GM12878 (cell line): ENCODE measurements around the gene ZBTB48. TPM values are rescaled to one million over a fixed set of nuclear protein-coding genes. Genes with fewer than 3 reads are reported as not detected.

Source experiments
- ATAC-seq: fragments of 200-7000 bp; cut with Tn5 transposase; 3 replicates; pipeline ENCODE4 v1.9.1; 2020; ENCODE audit warnings: mild to moderate bottlenecking, moderate library complexity
- BruUV-seq: library from RNA; stranded (reverse); fragments of 400-500 nt; replicated peaks from 2 replicates; lab custom pipeline; 2021; lab: Mats Ljungman, UMichigan
- CTCF ChIA-PET: fragments of 300-600 bp; sonication (Branson Sonifier 250); formaldehyde crosslinking; extraction: SDS; loops from one replicate; lab custom pipeline; 2021; ENCODE audit warnings: inconsistent platforms; lab: Yijun Ruan, JAX
- POLR2A ChIA-PET: fragments of 350-600 bp; formaldehyde crosslinking; extraction: SDS; loops from one replicate; lab custom pipeline; 2021; ENCODE audit warnings: inconsistent platforms; lab: Charles Lee
- RAD21 ChIA-PET: fragments of 300-600 bp; sonication (Branson Sonifier 250); formaldehyde crosslinking; loops from one replicate; lab custom pipeline; 2023; ENCODE audit warnings: antibody characterized with exemption; ENCODE audit not compliant: unreplicated experiment; lab: Charles Lee
- SMC1A ChIA-PET: fragments of 300-600 bp; sonication (Branson Sonifier 250); formaldehyde crosslinking; loops from one replicate; lab custom pipeline; 2023; ENCODE audit not compliant: unreplicated experiment, uncharacterized antibody; lab: Charles Lee
- DNase-seq: peaks from one replicate; pipeline ENCODE4 v3.0.0-alpha.2; 2011; ENCODE audit warnings: low read depth, low spot score
- FAIRE-seq: peaks from 3 replicates; lab custom pipeline; 2011; peaks lifted over from hg19 to GRCh38; lab: Jason Lieb, UNC
- H2AFZ ChIP-seq: 2 replicates; pipeline ENCODE4 v1.6.0; 2011; ENCODE audit warnings: low read depth, low read length, control low read depth; ENCODE audit not compliant: control insufficient read depth
- H3K27ac ChIP-seq: 2 replicates; pipeline ENCODE4 v1.5.1; 2011; ENCODE audit warnings: control low read depth; ENCODE audit not compliant: control insufficient read depth, insufficient read depth
- H3K27me3 ChIP-seq, 2 experiments: replicated peaks in 1 of 2; 2 replicates each; pipeline versions ENCODE4 v1.6.0 to v1.6.1; 2011; ENCODE audit warnings: low read length in 1 of 2; ENCODE audit not compliant: control insufficient read depth in 2 of 2, insufficient read depth in 2 of 2
- H3K36me3 ChIP-seq, 2 experiments: 2 replicates each; pipeline ENCODE4 v1.5.1; 2011; ENCODE audit warnings: low read length in 1 of 2; ENCODE audit not compliant: control insufficient read depth in 2 of 2, insufficient read depth in 2 of 2
- H3K4me1 ChIP-seq: 2 replicates; pipeline ENCODE4 v1.6.1; 2011; ENCODE audit warnings: mild to moderate bottlenecking, low read length, moderate library complexity, mixed read lengths; ENCODE audit not compliant: control insufficient read depth, insufficient read depth
- H3K4me2 ChIP-seq: 2 replicates; pipeline ENCODE4 v1.6.0; 2011; ENCODE audit warnings: control low read depth; ENCODE audit not compliant: control insufficient read depth, insufficient read depth
- H3K4me3 ChIP-seq: fragments of 200-600 bp; sonication (generic); 2 replicates; pipeline ENCODE4 v1.5.1; 2016
- H3K79me2 ChIP-seq: 2 replicates; pipeline ENCODE4 v1.6.0; 2011; ENCODE audit warnings: low read length; ENCODE audit not compliant: control insufficient read depth, insufficient read depth
- H3K9ac ChIP-seq: 2 replicates; pipeline ENCODE4 v1.8.0; 2011; ENCODE audit warnings: low read length, control low read depth, mixed read lengths; ENCODE audit not compliant: control insufficient read depth, insufficient read depth
- H3K9me3 ChIP-seq: replicated peaks from 3 replicates; pipeline ENCODE4 v1.5.1; 2011; ENCODE audit warnings: mild to moderate bottlenecking, low read length; ENCODE audit not compliant: control insufficient read depth, insufficient read depth
- H4K20me1 ChIP-seq: 2 replicates; pipeline ENCODE4 v1.6.0; 2011; ENCODE audit not compliant: control insufficient read depth, insufficient read depth
- CREM ChIP-seq: IDR thresholded peaks from 2 replicates; pipeline ENCODE4 v1.6.1; 2014; ENCODE audit warnings: antibody characterized with exemption, low read depth
- HCFC1 ChIP-seq: fragments of 150-350 bp; IDR thresholded peaks from 2 replicates; pipeline ENCODE4 v1.6.1; 2014; ENCODE audit warnings: low read length
- MYC ChIP-seq: IDR thresholded peaks from 2 replicates; pipeline ENCODE4 v1.6.1; 2011; ENCODE audit warnings: mild to moderate bottlenecking, low read length, moderate library complexity, inconsistent platforms; ENCODE audit not compliant: insufficient read depth, insufficient replicate concordance, insufficient read length, severe bottlenecking
- PAX5 ChIP-seq: IDR thresholded peaks from 2 replicates; pipeline ENCODE4 v1.6.1; 2011; ENCODE audit warnings: low read depth, low read length, borderline replicate concordance
- POLR2AphosphoS5 ChIP-seq: IDR thresholded peaks from 2 replicates; pipeline ENCODE4 v1.6.1; 2011; ENCODE audit warnings: mild to moderate bottlenecking, low read length, inconsistent platforms
- SREBF1 ChIP-seq: IDR thresholded peaks from 2 replicates; pipeline ENCODE4 v1.6.1; 2012; ENCODE audit warnings: mild to moderate bottlenecking, low read length
- SREBF2 ChIP-seq: IDR thresholded peaks from 2 replicates; pipeline ENCODE4 v1.6.1; 2012; ENCODE audit warnings: mild to moderate bottlenecking, low read length
- STAT1 ChIP-seq: fragments of 450-650 bp; conservative IDR thresholded peaks from 2 replicates; pipeline ENCODE4 v1.6.1; 2014; ENCODE audit warnings: antibody characterized with exemption, mild to moderate bottlenecking
- TCF12 ChIP-seq: IDR thresholded peaks from 2 replicates; pipeline ENCODE4 v1.6.1; 2011; ENCODE audit warnings: low read depth, mild to moderate bottlenecking, low read length
- ZZZ3 ChIP-seq: IDR thresholded peaks from 2 replicates; pipeline ENCODE4 v1.6.1; 2011; ENCODE audit warnings: low read depth; ENCODE audit not compliant: control insufficient read depth, insufficient read length
- WGBS: methylation state at CpG from one replicate; pipeline ENCODE4 v1.1.6; 2016; ENCODE audit warnings: low lambda C conversion rate; ENCODE audit not compliant: insufficient replicate concordance, insufficient coverage; ENCODE audit errors: missing lambda C conversion rate; 5-methylcytosine and 5-hydroxymethylcytosine counted together
- in situ Hi-C: fragments of 300-500 bp; cut with MboI; formaldehyde crosslinking; loops from 9 replicates; pipeline ENCODE4 v1.14.3; 2018; ENCODE audit warnings: mixed read lengths
- intact Hi-C: fragments of 100-400 bp; cut with micrococcal nuclease; formaldehyde crosslinking; loops from one replicate; pipeline ENCODE4 v1.14.2; 2022; ENCODE audit not compliant: unreplicated experiment
- polyA plus RNA-seq, 11 experiments: library from polyadenylated mRNA; depleted of rRNA in 4 of 11; unstranded in 6 of 11; stranded (reverse) in 5 of 11; fragments of >200 nt; fragmentation: Nextera tagmentation in 4 of 11; fragmentation: Illumina TruSeq in 1 of 11; extraction: Ambion mirVana in 4 of 11; extraction: Trizol in 1 of 11; gene quantifications; 1 replicate in 1 of 11; 2 replicates in 10 of 11; pipeline versions ENCODE4 v1.2.1 to v1.2.3, GENCODE V29; 2011 to 2016; ENCODE audit warnings: inconsistent platforms in 2 of 11, missing spikeins in 2 of 11, low read depth in 1 of 11
- total RNA-seq, 4 experiments: library from RNA; depleted of rRNA in 3 of 4; stranded (reverse); fragments of >200 nt in 3 of 4; fragmentation: Illumina TruSeq in 1 of 4; extraction: Trizol in 1 of 4; gene quantifications; 2 replicates each; pipeline versions ENCODE4 v1.2.1 to v1.2.3, GENCODE V29; 2013 to 2021
- TF ChIP-seq, protein P1 (sequence below): IDR thresholded peaks from 2 replicates; pipeline ENCODE4 v1.6.1; 2012; ENCODE audit warnings: mild to moderate bottlenecking, low read depth, low read length
- TF ChIP-seq, protein P2 (sequence below), 3 experiments: IDR thresholded peaks in 2 of 3; conservative IDR thresholded peaks in 1 of 3; 2 replicates each; pipeline ENCODE4 v1.5.1; 2011; ENCODE audit warnings: low read depth in 3 of 3, low read length in 3 of 3, mild to moderate bottlenecking in 3 of 3, control low read depth in 2 of 3, moderate library complexity in 2 of 3, inconsistent platforms in 1 of 3, mixed read lengths in 1 of 3; ENCODE audit not compliant: control insufficient read depth in 2 of 3, insufficient read depth in 1 of 3; ENCODE audit errors: extremely low read depth in 1 of 3

Gene ZBTB48
- total and polyA plus RNA-seq, 10 of the 15 experiments (the other 5 are each of a cell fraction or from before 2014, with no cell fraction given), result 1.00 to 25.3 (median 16.7) TPM

- TF ChIP-seq, protein P1, sequence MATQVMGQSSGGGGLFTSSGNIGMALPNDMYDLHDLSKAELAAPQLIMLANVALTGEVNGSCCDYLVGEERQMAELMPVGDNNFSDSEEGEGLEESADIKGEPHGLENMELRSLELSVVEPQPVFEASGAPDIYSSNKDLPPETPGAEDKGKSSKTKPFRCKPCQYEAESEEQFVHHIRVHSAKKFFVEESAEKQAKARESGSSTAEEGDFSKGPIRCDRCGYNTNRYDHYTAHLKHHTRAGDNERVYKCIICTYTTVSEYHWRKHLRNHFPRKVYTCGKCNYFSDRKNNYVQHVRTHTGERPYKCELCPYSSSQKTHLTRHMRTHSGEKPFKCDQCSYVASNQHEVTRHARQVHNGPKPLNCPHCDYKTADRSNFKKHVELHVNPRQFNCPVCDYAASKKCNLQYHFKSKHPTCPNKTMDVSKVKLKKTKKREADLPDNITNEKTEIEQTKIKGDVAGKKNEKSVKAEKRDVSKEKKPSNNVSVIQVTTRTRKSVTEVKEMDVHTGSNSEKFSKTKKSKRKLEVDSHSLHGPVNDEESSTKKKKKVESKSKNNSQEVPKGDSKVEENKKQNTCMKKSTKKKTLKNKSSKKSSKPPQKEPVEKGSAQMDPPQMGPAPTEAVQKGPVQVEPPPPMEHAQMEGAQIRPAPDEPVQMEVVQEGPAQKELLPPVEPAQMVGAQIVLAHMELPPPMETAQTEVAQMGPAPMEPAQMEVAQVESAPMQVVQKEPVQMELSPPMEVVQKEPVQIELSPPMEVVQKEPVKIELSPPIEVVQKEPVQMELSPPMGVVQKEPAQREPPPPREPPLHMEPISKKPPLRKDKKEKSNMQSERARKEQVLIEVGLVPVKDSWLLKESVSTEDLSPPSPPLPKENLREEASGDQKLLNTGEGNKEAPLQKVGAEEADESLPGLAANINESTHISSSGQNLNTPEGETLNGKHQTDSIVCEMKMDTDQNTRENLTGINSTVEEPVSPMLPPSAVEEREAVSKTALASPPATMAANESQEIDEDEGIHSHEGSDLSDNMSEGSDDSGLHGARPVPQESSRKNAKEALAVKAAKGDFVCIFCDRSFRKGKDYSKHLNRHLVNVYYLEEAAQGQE, result no peak
These were observed 34.5 kb downstream of the ZBTB48 start (continued) for GRCh38 chr1:6614019-6614928.

GRCh38 chr1:6614929-6615785, 35.4 kb downstream of the ZBTB48 start:
- H3K9ac ChIP-seq, result peak overlapping the region; percentile 65
- ChIA-PET POLR2A (interaction anchor here (0.7 to 1.3 kb wide), 4 partner anchors 9 to 34 kb away, joined by 3 to 5 read pairs (median 4); no protein-coding TSS in a partner anchor), RAD21 (interaction anchor here (0.8 to 1.3 kb wide), 2 partner anchors 9 to 61 kb away, joined by 4 to 6 read pairs; partner anchors contain the start of genes NOL9 and TAS1R1), SMC1A (interaction anchor here (1.2 to 1.3 kb wide), 2 partner anchors 15 to 32 kb away, joined by 4 read pairs; no protein-coding TSS in a partner anchor), CTCF (no interaction called here)
- no peaks in the 10 kb centered on the region for H4K20me1 ChIP-seq
- H2AFZ ChIP-seq, result no peak overlapping the region
- in situ Hi-C loops (no loop called here), intact Hi-C loops (loop anchor here (5.0 to 10.0 kb wide), 2 partner anchors 63 to 170 kb away; partner anchors contain the start of genes CAMTA1 and NOL9)
- FAIRE-seq (no peak), ATAC-seq (no peak), DNase-seq (no peak)
- peaks cover 22% of the 10 kb centered on the region for H3K79me2 ChIP-seq
- H3K4me3 ChIP-seq, result peak overlapping the region; percentile 90
- H3K36me3 ChIP-seq, result peaks cover 6 to 9% of the 10 kb centered on the region in 2 experiments; a peak in 3 of 4 replicates
- BruUV-seq, result no TSS peak
- H3K27me3 ChIP-seq, result no peaks in the 10 kb centered on the region
- no peaks in the 10 kb centered on the region for H3K9me3 ChIP-seq
- H3K4me2 ChIP-seq, result peak overlapping the region; percentile 80
- peak overlapping the region; percentile 61 for H3K27ac ChIP-seq
- H3K4me1 ChIP-seq, result no peaks in the 10 kb centered on the region
- WGBS, result 14% methylated on average over 34 of the region's 82 CpGs
- TF ChIP-seq PAX5, result no peak
- TF ChIP-seq STAT1, result no peak
- TF ChIP-seq MYC, result no peak
- no peak for TF ChIP-seq ZZZ3
- TF ChIP-seq, protein P2, sequence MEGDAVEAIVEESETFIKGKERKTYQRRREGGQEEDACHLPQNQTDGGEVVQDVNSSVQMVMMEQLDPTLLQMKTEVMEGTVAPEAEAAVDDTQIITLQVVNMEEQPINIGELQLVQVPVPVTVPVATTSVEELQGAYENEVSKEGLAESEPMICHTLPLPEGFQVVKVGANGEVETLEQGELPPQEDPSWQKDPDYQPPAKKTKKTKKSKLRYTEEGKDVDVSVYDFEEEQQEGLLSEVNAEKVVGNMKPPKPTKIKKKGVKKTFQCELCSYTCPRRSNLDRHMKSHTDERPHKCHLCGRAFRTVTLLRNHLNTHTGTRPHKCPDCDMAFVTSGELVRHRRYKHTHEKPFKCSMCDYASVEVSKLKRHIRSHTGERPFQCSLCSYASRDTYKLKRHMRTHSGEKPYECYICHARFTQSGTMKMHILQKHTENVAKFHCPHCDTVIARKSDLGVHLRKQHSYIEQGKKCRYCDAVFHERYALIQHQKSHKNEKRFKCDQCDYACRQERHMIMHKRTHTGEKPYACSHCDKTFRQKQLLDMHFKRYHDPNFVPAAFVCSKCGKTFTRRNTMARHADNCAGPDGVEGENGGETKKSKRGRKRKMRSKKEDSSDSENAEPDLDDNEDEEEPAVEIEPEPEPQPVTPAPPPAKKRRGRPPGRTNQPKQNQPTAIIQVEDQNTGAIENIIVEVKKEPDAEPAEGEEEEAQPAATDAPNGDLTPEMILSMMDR (IDR thresholded peaks at IDR 0.05 in 2 of 3, conservative IDR thresholded peaks at IDR 0.05 in 1 of 3; ENCODE audit: control insufficient read depth in 2 of 3, extremely low read depth in 1 of 3, insufficient read depth in 1 of 3, low read depth in 3 of 3, low read length in 3 of 3), result no peak
- TF ChIP-seq HCFC1, result no peak
- no peak for TF ChIP-seq SREBF1
- TF ChIP-seq SREBF2, result no peak
- TF ChIP-seq CREM, result no peak
- no peak for TF ChIP-seq POLR2AphosphoS5
- no peak for TF ChIP-seq TCF12
